PC-3 (cell line): ENCODE measurements around the gene ASCL2. TPM values are rescaled to one million over a fixed set of nuclear protein-coding genes. Genes with fewer than 3 reads are reported as not detected.

ENCODE experiments used
- ATAC-seq: fragments of 200-7000 bp; cut with Tn5 transposase; 2 replicates; pipeline ENCODE4 v1.9.1; 2020; ENCODE audit warnings: mild to moderate bottlenecking, moderate library complexity
- BruUV-seq: library from RNA; stranded (reverse); fragments of 400-500 nt; replicated peaks from 2 replicates; lab custom pipeline; 2021; lab: Mats Ljungman, UMichigan
- CTCF ChIA-PET: fragments of 300-600 bp; sonication (Branson Sonifier 250); formaldehyde crosslinking; loops from one replicate; lab custom pipeline; 2022; ENCODE audit warnings: antibody characterized with exemption; lab: Charles Lee
- POLR2A ChIA-PET: fragments of 300-600 bp; sonication (Branson Sonifier 250); formaldehyde crosslinking; loops from one replicate; lab custom pipeline; 2022; ENCODE audit warnings: antibody characterized with exemption; ENCODE audit not compliant: unreplicated experiment; lab: Charles Lee
- DNase-seq: peaks from one replicate; pipeline ENCODE4 v3.0.0-alpha.2; 2015
- H2AFZ ChIP-seq: fragments of 300-600 bp; sonication (generic); 2 replicates; pipeline ENCODE4 v1.6.0; 2016; ENCODE audit warnings: antibody characterized with exemption, low read length
- H3F3A ChIP-seq: fragments of 300-600 bp; sonication (generic); one replicate; pipeline ENCODE4 v1.6.0; 2017; ENCODE audit warnings: antibody characterized with exemption, low read length, control low read depth, mild to moderate bottlenecking; ENCODE audit not compliant: unreplicated experiment
- H3K27ac ChIP-seq: fragments of 300-600 bp; sonication (generic); 2 replicates; pipeline ENCODE4 v1.5.1; 2016; ENCODE audit warnings: mild to moderate bottlenecking, low read length
- H3K27me3 ChIP-seq: fragments of 300-600 bp; sonication (generic); 2 replicates; pipeline ENCODE4 v1.6.1; 2016; ENCODE audit warnings: low read length, mixed read lengths
- H3K36me3 ChIP-seq: fragments of 300-600 bp; sonication (generic); 2 replicates; pipeline ENCODE4 v1.6.1; 2016; ENCODE audit warnings: low read depth, mixed run types, low read length, mixed read lengths
- H3K4me1 ChIP-seq: fragments of 300-600 bp; sonication (generic); 2 replicates; pipeline ENCODE4 v1.5.1; 2016; ENCODE audit warnings: low read length; ENCODE audit not compliant: insufficient read depth
- H3K4me2 ChIP-seq: fragments of 300-600 bp; sonication (generic); 2 replicates; pipeline ENCODE4 v1.6.0; 2016; ENCODE audit warnings: low read length
- H3K4me3 ChIP-seq: fragments of 300-600 bp; sonication (generic); 2 replicates; pipeline ENCODE4 v1.5.1; 2016; ENCODE audit warnings: mild to moderate bottlenecking, low read length, mixed read lengths
- H3K79me2 ChIP-seq: fragments of 300-600 bp; sonication (generic); 2 replicates; pipeline ENCODE4 v1.6.1; 2017; ENCODE audit warnings: low read length, mixed read lengths
- H3K9ac ChIP-seq: fragments of 300-600 bp; sonication (generic); 2 replicates; pipeline ENCODE4 v1.6.0; 2016; ENCODE audit warnings: mild to moderate bottlenecking, low read length
- H3K9me2 ChIP-seq: fragments of 300-600 bp; sonication (generic); replicated peaks from 2 replicates; pipeline ENCODE4 v1.6.1; 2016; ENCODE audit warnings: mixed run types, low read length, mixed read lengths
- H3K9me3 ChIP-seq: fragments of 300-600 bp; sonication (generic); 2 replicates; pipeline ENCODE4 v1.6.1; 2016; ENCODE audit warnings: low read length, mixed read lengths
- H4K20me1 ChIP-seq: fragments of 300-600 bp; sonication (generic); 2 replicates; pipeline ENCODE4 v1.6.1; 2016; ENCODE audit warnings: low read length, mixed read lengths
- CTCF ChIP-seq: fragments of 300-600 bp; sonication (generic); conservative IDR thresholded peaks from 2 replicates; pipeline ENCODE4 v1.5.1; 2017; ENCODE audit warnings: antibody characterized with exemption, low read depth, mild to moderate bottlenecking, low read length
- EZH2 ChIP-seq: fragments of 300-600 bp; sonication (generic); IDR thresholded peaks from one replicate; pipeline ENCODE4 v1.6.1; 2017; ENCODE audit warnings: antibody characterized with exemption, mild to moderate bottlenecking, low read length; ENCODE audit not compliant: unreplicated experiment
- EZH2phosphoT487 ChIP-seq: fragments of 300-600 bp; sonication (generic); IDR thresholded peaks from 2 replicates; pipeline ENCODE4 v1.6.1; 2018; ENCODE audit warnings: mild to moderate bottlenecking, antibody characterized with exemption, low read length, borderline replicate concordance
- intact Hi-C: fragments of 100-400 bp; cut with micrococcal nuclease; formaldehyde crosslinking; loops from 2 replicates; pipeline ENCODE4 v1.9.0; 2023
- total RNA-seq: library from RNA; depleted of rRNA; stranded (reverse); fragments of >200 nt; gene quantifications from 2 replicates; pipeline ENCODE4 v1.2.3, GENCODE V29; 2014

Gene ASCL2
- total RNA-seq, 1 experiment from 2014 or later, result 1.1 TPM

GRCh38 chr11:2229713-2230297 is 40.6 kb downstream of the ASCL2 start:
- ChIA-PET CTCF (no interaction called here), POLR2A (no interaction called here)
- no peaks in the 10 kb centered on the region for H3K36me3 ChIP-seq
- H3K9ac ChIP-seq, result no peak overlapping the region
- no peaks in the 10 kb centered on the region for H3K9me2 ChIP-seq
- H4K20me1 ChIP-seq, result no peaks in the 10 kb centered on the region
- ATAC-seq, result no peak
- no TSS peak for BruUV-seq
- H3K27me3 ChIP-seq, result peaks cover 28% of the 10 kb centered on the region
- no peaks in the 10 kb centered on the region for H3K79me2 ChIP-seq
- DNase-seq, result no peak
- H2AFZ ChIP-seq, result no peak overlapping the region
- no peaks in the 10 kb centered on the region for H3K4me1 ChIP-seq
- no peaks in the 10 kb centered on the region for H3F3A ChIP-seq
- peaks cover 11% of the 10 kb centered on the region; the same call in 1 of the 2 replicates for H3K9me3 ChIP-seq
- H3K4me2 ChIP-seq, result no peak overlapping the region
- H3K4me3 ChIP-seq, result no peak overlapping the region
- no peak overlapping the region for H3K27ac ChIP-seq
- TF ChIP-seq EZH2phosphoT487 (no peak), EZH2 (no peak), CTCF (no peak)
- intact Hi-C loops, result no loop called here

GRCh38 chr11:2224254-2224653 is 46.1 kb downstream of the ASCL2 start:
- ChIA-PET POLR2A (no interaction called here), CTCF (no interaction called here)
- Histone ChIP-seq H3K4me3 (no peak overlapping the region), H3K9me3 (0 out of 2 replicates have a peak, but pooled peaks cover 3% of the 10 kb centered on the region), H3K4me1 (no peaks in the 10 kb centered on the region), H3K27me3 (peaks cover 18% of the 10 kb centered on the region), H3F3A (no peaks in the 10 kb centered on the region), H2AFZ (no peak overlapping the region), H3K36me3 (no peaks in the 10 kb centered on the region), H4K20me1 (no peaks in the 10 kb centered on the region), H3K4me2 (no peak overlapping the region), H3K79me2 (no peaks in the 10 kb centered on the region), H3K9ac (no peak overlapping the region), H3K9me2 (no peaks in the 10 kb centered on the region), H3K27ac (no peak overlapping the region)
- ATAC-seq (no peak), DNase-seq (no peak)
- no TSS peak for BruUV-seq
- TF ChIP-seq EZH2, result no peak
- intact Hi-C loops, result no loop called here

GRCh38 chr11:2223153-2223794 is 47.1 kb downstream of the ASCL2 start:
- H3K79me2 ChIP-seq, result no peaks in the 10 kb centered on the region
- BruUV-seq, result no TSS peak

More at GRCh38 chr11:2223153-2223794, 47.1 kb downstream of the ASCL2 start:
- Histone ChIP-seq H3K9me2 (no peaks in the 10 kb centered on the region), H3K9me3 (no peaks in the 10 kb centered on the region), H3K4me3 (no peak overlapping the region), H3K36me3 (no peaks in the 10 kb centered on the region), H4K20me1 (no peaks in the 10 kb centered on the region), H3K4me2 (no peak overlapping the region), H3K27ac (no peak overlapping the region), H2AFZ (no peak overlapping the region), H3K27me3 (peaks cover 18% of the 10 kb centered on the region), H3F3A (no peaks in the 10 kb centered on the region), H3K4me1 (no peaks in the 10 kb centered on the region), H3K9ac (no peak overlapping the region)
- no peak for TF ChIP-seq EZH2
- DNase-seq, result no peak
- ChIA-PET CTCF (no interaction called here), POLR2A (no interaction called here)
- intact Hi-C loops, result no loop called here
- no peak for ATAC-seq
